GM12892 (cell line): ENCODE measurements around the gene NUP155.
"Not testable (repeated sequence)": the region's sequence is repeated elsewhere in the genome, so short reads cannot be mapped to it uniquely, and the experiment has no call there.

Experiments used
- POLR2A ChIP-seq: IDR thresholded peaks from 2 replicates; pipeline ENCODE4 v1.6.1; 2011; ENCODE audit warnings: low read depth, low read length, control low read depth
- POLR2AphosphoS5 ChIP-seq: IDR thresholded peaks from 2 replicates; pipeline ENCODE4 v1.6.1; 2011; ENCODE audit warnings: low read depth, low read length, control low read depth
- TAF1 ChIP-seq: IDR thresholded peaks from 2 replicates; pipeline ENCODE4 v1.6.1; 2011; ENCODE audit warnings: low read depth, mild to moderate bottlenecking, control low read depth, low read length, borderline replicate concordance

DNA sequence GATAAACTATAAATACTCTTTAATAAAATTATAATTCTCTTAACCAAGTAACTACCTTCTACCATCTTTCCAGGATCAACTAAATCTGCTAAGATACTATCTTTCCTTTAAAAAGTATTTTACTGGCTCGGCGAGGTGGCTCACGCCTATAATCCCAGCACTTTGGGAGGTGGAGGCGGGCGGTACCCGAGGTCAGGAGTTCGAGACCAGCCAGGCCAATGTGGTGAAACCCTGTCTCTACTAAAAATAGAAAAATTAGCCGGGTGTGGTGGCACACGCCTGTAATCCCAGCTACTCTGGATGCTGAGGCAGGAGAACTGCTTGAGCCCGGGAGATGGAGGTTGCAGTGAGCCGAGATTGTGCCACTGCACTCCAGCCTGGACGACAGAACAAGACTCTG is 36.2 kb downstream of the NUP155 start:
- TF ChIP-seq POLR2AphosphoS5, POLR2A, TAF1: not testable (repeated sequence)
